ENCODE measurements around the gene PCDH9.

PCDH9 gene

DNA sequence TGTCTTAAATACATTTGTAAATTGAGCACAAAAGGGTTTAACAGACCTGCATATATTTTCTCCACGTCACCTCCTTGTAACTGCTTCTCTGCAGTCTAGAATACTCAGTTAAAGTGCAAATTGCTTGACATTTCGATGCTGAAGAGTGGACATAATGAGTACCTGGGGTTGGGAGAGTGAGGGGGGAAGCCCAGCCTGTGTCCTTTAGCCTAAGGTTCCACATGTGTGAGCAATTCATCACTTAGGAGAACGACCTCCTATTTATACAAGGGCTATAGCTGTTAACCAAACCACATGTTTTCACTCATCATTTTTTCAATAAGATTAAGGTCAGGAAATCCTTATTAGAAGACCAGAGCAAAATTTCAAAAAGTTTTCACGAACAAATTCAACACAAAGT is 29.5 kb downstream of the PCDH9 start:
- Histone ChIP-seq H3K4me1 (ENCODE audit: control insufficient read depth in 1 of 2, insufficient read depth in 2 of 2, low read length in 2 of 2) (no peaks in the 10 kb centered on the region), H3K9me3 (ENCODE audit: control insufficient read depth in 1 of 2, low read length in 2 of 2) (no peaks in the 10 kb centered on the region), H3K27ac (ENCODE audit: low read depth, low read length) (no peak overlapping the region), H3K9ac (ENCODE audit: low read depth in 1 of 2, low read length in 2 of 2) (no peak overlapping the region), H3K4me3 (ENCODE audit: low read depth in 1 of 2, low read length in 2 of 2) (no peak overlapping the region), H3K27me3 (ENCODE audit: control insufficient read depth in 1 of 2, insufficient read depth in 2 of 2, low read length in 2 of 2) (no peaks in the 10 kb centered on the region), H3K36me3 (ENCODE audit: control insufficient read depth in 1 of 2, insufficient read depth in 2 of 2, low read length in 2 of 2) (no peaks in the 10 kb centered on the region)

DNA sequence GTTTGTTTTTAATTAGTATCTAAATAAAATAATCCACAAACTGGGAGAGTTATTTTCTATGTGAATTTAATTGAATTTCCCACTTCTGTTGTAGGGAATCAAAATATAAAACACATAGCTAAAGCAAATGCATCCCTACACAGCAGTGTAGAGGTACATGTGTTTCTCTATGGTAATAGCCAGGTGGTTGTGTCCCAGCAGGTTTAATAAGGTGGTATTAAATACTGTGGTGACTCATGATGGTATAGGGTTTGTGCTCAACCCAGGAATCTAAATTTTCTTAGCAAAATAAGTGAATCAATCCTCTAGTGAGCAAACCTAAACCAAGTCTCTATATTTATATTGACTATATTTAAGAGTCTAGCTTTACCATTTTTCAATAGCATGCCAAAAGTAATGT is 30.0 kb downstream of the PCDH9 start:
- Histone ChIP-seq H3K9ac (ENCODE audit: low read depth in 1 of 2, low read length in 2 of 2) (no peak overlapping the region), H3K9me3 (ENCODE audit: control insufficient read depth in 1 of 2, low read length in 2 of 2) (no peaks in the 10 kb centered on the region), H3K4me3 (ENCODE audit: low read depth in 1 of 2, low read length in 2 of 2) (no peak overlapping the region), H3K27me3 (ENCODE audit: control insufficient read depth in 1 of 2, insufficient read depth in 2 of 2, low read length in 2 of 2) (no peaks in the 10 kb centered on the region), H3K27ac (ENCODE audit: low read depth, low read length) (no peak overlapping the region), H3K4me1 (ENCODE audit: control insufficient read depth in 1 of 2, insufficient read depth in 2 of 2, low read length in 2 of 2) (no peaks in the 10 kb centered on the region), H3K36me3 (ENCODE audit: control insufficient read depth in 1 of 2, insufficient read depth in 2 of 2, low read length in 2 of 2) (no peaks in the 10 kb centered on the region)

DNA sequence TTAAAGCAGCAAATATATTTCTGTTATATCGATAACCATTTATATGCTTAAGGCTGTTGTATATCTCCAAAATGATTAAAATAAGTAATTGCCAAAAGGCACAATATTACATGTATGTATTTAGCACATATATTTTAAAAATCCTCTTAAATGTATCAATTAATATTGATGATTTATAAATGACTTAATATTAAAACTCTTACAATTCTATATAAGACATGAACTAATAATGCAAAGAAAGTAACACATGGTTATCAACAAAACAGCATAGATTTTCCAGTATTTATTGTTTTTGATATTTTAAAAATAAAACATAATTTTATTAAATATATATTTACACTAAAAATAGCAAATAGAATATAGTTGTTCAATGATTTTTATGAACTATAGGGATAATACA is 32.4 kb downstream of the PCDH9 start:
- no peak overlapping the region for H3K9ac ChIP-seq (ENCODE audit: low read depth in 1 of 2, low read length in 2 of 2)
- H3K9me3 ChIP-seq (ENCODE audit: control insufficient read depth in 1 of 2, low read length in 2 of 2) = no peaks in the 10 kb centered on the region
- no peak overlapping the region for H3K27ac ChIP-seq (ENCODE audit: low read depth, low read length)
- H3K4me1 ChIP-seq (ENCODE audit: control insufficient read depth in 1 of 2, insufficient read depth in 2 of 2, low read length in 2 of 2) = no peaks in the 10 kb centered on the region
- no peak overlapping the region for H3K4me3 ChIP-seq (ENCODE audit: low read depth in 1 of 2, low read length in 2 of 2)
- H3K36me3 ChIP-seq (ENCODE audit: control insufficient read depth in 1 of 2, insufficient read depth in 2 of 2, low read length in 2 of 2) = no peaks in the 10 kb centered on the region
- no peaks in the 10 kb centered on the region for H3K27me3 ChIP-seq (ENCODE audit: control insufficient read depth in 1 of 2, insufficient read depth in 2 of 2, low read length in 2 of 2)

- Histone ChIP-seq H3K4me1 (ENCODE audit: control insufficient read depth in 1 of 2, insufficient read depth in 2 of 2, low read length in 2 of 2) (no peaks in the 10 kb centered on the region), H3K4me3 (ENCODE audit: low read depth in 1 of 2, low read length in 2 of 2) (no peak overlapping the region), H3K27ac (ENCODE audit: low read depth, low read length) (no peak overlapping the region), H3K36me3 (ENCODE audit: control insufficient read depth in 1 of 2, insufficient read depth in 2 of 2, low read length in 2 of 2) (no peaks in the 10 kb centered on the region), H3K9ac (ENCODE audit: low read depth in 1 of 2, low read length in 2 of 2) (no peak overlapping the region), H3K27me3 (ENCODE audit: control insufficient read depth in 1 of 2, insufficient read depth in 2 of 2, low read length in 2 of 2) (no peaks in the 10 kb centered on the region), H3K9me3 (ENCODE audit: control insufficient read depth in 1 of 2, low read length in 2 of 2) (no peaks in the 10 kb centered on the region)
These were observed 36.2 kb downstream of the PCDH9 start for GRCh38 chr13:67193979-67194378.

GRCh38 chr13:67192751-67193150 is 37.4 kb downstream of the PCDH9 start:
- no peak overlapping the region for H3K9ac ChIP-seq (ENCODE audit: low read depth in 1 of 2, low read length in 2 of 2)
- no peaks in the 10 kb centered on the region for H3K27me3 ChIP-seq (ENCODE audit: control insufficient read depth in 1 of 2, insufficient read depth in 2 of 2, low read length in 2 of 2)
- no peak overlapping the region for H3K4me3 ChIP-seq (ENCODE audit: low read depth in 1 of 2, low read length in 2 of 2)
- no peaks in the 10 kb centered on the region for H3K36me3 ChIP-seq (ENCODE audit: control insufficient read depth in 1 of 2, insufficient read depth in 2 of 2, low read length in 2 of 2)
- no peak overlapping the region for H3K27ac ChIP-seq (ENCODE audit: low read depth, low read length)
- H3K9me3 ChIP-seq (ENCODE audit: control insufficient read depth in 1 of 2, low read length in 2 of 2) = no peaks in the 10 kb centered on the region
- no peaks in the 10 kb centered on the region for H3K4me1 ChIP-seq (ENCODE audit: control insufficient read depth in 1 of 2, insufficient read depth in 2 of 2, low read length in 2 of 2)

DNA sequence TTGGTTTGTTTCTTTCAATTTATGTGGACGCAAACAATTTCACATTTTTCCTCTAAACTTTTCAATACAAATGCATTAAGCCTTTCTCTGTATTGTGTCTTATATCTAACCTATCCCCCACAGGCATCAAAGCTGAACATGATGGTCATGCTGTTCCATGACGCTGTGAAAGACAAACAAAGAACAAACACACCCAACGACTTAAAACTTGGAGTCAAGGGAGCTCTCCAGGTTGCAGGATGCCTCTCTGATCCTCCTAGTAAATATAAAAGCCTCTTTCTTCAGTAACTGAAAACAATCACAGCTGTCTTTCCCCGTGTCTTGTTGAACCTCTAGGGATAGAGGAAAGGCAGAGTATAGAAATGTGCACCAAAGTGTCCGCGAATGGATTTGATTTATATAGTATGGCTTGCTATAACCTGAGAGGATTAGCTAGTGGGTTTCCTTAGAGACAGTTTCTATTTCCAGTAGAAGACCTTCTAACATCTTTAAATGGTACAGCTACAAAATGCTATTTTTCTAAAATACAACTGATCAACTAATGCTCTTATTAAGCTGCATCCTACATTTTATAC is 43.1 kb downstream of the PCDH9 start:
- H3K9me3 ChIP-seq (ENCODE audit: control insufficient read depth in 1 of 2, low read length in 2 of 2) = no peaks in the 10 kb centered on the region
- H3K4me3 ChIP-seq (ENCODE audit: low read depth in 1 of 2, low read length in 2 of 2) = no peak overlapping the region
- H3K27ac ChIP-seq (ENCODE audit: low read depth, low read length) = no peak overlapping the region
- H3K9ac ChIP-seq (ENCODE audit: low read depth in 1 of 2, low read length in 2 of 2) = no peak overlapping the region
- no peaks in the 10 kb centered on the region for H3K27me3 ChIP-seq (ENCODE audit: control insufficient read depth in 1 of 2, insufficient read depth in 2 of 2, low read length in 2 of 2)
- no peaks in the 10 kb centered on the region for H3K36me3 ChIP-seq (ENCODE audit: control insufficient read depth in 1 of 2, insufficient read depth in 2 of 2, low read length in 2 of 2)
- H3K4me1 ChIP-seq (ENCODE audit: control insufficient read depth in 1 of 2, insufficient read depth in 2 of 2, low read length in 2 of 2) = no peaks in the 10 kb centered on the region

- H3K4me3 ChIP-seq (ENCODE audit: low read depth in 1 of 2, low read length in 2 of 2) = no peak overlapping the region
- H3K27ac ChIP-seq (ENCODE audit: low read depth, low read length) = no peak overlapping the region
- no peaks in the 10 kb centered on the region for H3K27me3 ChIP-seq (ENCODE audit: control insufficient read depth in 1 of 2, insufficient read depth in 2 of 2, low read length in 2 of 2)
- no peak overlapping the region for H3K9ac ChIP-seq (ENCODE audit: low read depth in 1 of 2, low read length in 2 of 2)
- no peaks in the 10 kb centered on the region for H3K4me1 ChIP-seq (ENCODE audit: control insufficient read depth in 1 of 2, insufficient read depth in 2 of 2, low read length in 2 of 2)
- no peaks in the 10 kb centered on the region for H3K36me3 ChIP-seq (ENCODE audit: control insufficient read depth in 1 of 2, insufficient read depth in 2 of 2, low read length in 2 of 2)
- no peaks in the 10 kb centered on the region for H3K9me3 ChIP-seq (ENCODE audit: control insufficient read depth in 1 of 2, low read length in 2 of 2)
These were observed 45.9 kb downstream of the PCDH9 start for GRCh38 chr13:67184247-67184646.

- no peak overlapping the region for H3K27ac ChIP-seq (ENCODE audit: low read depth, low read length)
These were observed 47.0 kb downstream of the PCDH9 start for GRCh38 chr13:67183151-67183550.

DNA sequence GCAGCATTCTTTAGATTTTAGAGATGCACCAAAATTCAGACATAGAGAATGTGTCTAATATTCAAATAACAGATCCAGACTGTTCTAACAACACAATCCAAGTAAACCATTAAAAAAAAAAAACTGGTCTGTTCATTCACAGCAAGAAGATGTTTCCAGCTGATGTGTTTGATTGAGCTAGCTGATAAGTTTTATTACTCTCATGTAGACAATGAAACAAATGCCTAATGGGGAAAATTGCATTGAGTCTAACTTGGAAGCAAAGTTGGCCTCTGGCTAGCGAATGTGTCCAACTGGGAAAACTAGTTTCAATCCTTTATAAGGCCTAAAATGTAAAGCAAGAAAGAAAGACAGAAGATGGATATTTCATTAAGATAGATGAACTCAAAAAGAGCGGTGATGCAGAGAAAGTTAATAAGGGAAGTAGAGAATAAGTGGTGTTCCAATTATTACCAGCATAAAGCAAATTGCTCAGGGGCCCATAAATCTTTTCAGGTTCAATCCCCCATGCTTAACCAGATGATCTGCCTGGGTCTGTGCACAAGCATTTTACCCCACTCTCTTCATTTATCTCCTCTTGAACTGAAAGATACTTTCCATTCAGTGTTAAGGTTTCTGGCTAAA is 54.2 kb downstream of the PCDH9 start:
- no peak overlapping the region for H3K9ac ChIP-seq (ENCODE audit: low read depth in 1 of 2, low read length in 2 of 2)
- H3K27me3 ChIP-seq (ENCODE audit: control insufficient read depth in 1 of 2, insufficient read depth in 2 of 2, low read length in 2 of 2) = no peaks in the 10 kb centered on the region
- no peaks in the 10 kb centered on the region for H3K9me3 ChIP-seq (ENCODE audit: control insufficient read depth in 1 of 2, low read length in 2 of 2)

More at GRCh38 chr13:67183151-67183550, 47.0 kb downstream of the PCDH9 start:
- Histone ChIP-seq H3K27me3 (ENCODE audit: control insufficient read depth in 1 of 2, insufficient read depth in 2 of 2, low read length in 2 of 2) (no peaks in the 10 kb centered on the region), H3K36me3 (ENCODE audit: control insufficient read depth in 1 of 2, insufficient read depth in 2 of 2, low read length in 2 of 2) (no peaks in the 10 kb centered on the region), H3K9ac (ENCODE audit: low read depth in 1 of 2, low read length in 2 of 2) (no peak overlapping the region), H3K9me3 (ENCODE audit: control insufficient read depth in 1 of 2, low read length in 2 of 2) (no peaks in the 10 kb centered on the region), H3K4me3 (ENCODE audit: low read depth in 1 of 2, low read length in 2 of 2) (no peak overlapping the region), H3K4me1 (ENCODE audit: control insufficient read depth in 1 of 2, insufficient read depth in 2 of 2, low read length in 2 of 2) (no peaks in the 10 kb centered on the region)

DNA sequence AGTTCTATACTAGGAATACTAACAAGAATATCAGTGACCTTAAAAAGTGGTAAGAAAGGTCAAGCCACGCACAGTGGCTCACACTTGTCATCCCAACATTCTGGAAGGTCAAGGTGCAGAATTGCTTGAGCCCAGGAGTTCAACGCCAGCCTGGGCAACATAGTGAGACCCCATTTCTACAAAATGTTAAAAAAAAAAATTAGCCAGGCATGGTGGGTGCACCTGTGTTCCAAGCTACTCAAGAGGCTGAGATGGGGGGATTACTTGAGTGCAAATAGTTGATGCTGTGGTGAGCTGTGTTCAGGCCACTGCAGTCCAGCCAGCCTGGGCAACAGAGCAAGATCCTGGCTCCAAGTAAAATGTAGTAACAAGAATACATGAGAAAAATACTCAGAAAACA is 61.8 kb downstream of the PCDH9 start:
- Histone ChIP-seq H3K4me3 (ENCODE audit: low read depth in 1 of 2, low read length in 2 of 2) (no peak overlapping the region), H3K4me1 (ENCODE audit: control insufficient read depth in 1 of 2, insufficient read depth in 2 of 2, low read length in 2 of 2) (no peaks in the 10 kb centered on the region), H3K36me3 (ENCODE audit: control insufficient read depth in 1 of 2, insufficient read depth in 2 of 2, low read length in 2 of 2) (no peaks in the 10 kb centered on the region), H3K27ac (ENCODE audit: low read depth, low read length) (no peak overlapping the region), H3K9me3 (ENCODE audit: control insufficient read depth in 1 of 2, low read length in 2 of 2) (no peaks in the 10 kb centered on the region), H3K9ac (ENCODE audit: low read depth in 1 of 2, low read length in 2 of 2) (no peak overlapping the region), H3K27me3 (ENCODE audit: control insufficient read depth in 1 of 2, insufficient read depth in 2 of 2, low read length in 2 of 2) (no peaks in the 10 kb centered on the region)

More for the DNA sequence above, 54.2 kb downstream of the PCDH9 start:
- Histone ChIP-seq H3K36me3 (ENCODE audit: control insufficient read depth in 1 of 2, insufficient read depth in 2 of 2, low read length in 2 of 2) (no peaks in the 10 kb centered on the region), H3K4me3 (ENCODE audit: low read depth in 1 of 2, low read length in 2 of 2) (no peak overlapping the region), H3K27ac (ENCODE audit: low read depth, low read length) (no peak overlapping the region), H3K4me1 (ENCODE audit: control insufficient read depth in 1 of 2, insufficient read depth in 2 of 2, low read length in 2 of 2) (no peaks in the 10 kb centered on the region)
